Uterus (tissue), 4 donors: ENCODE results near the gene IQCK. TPM values are rescaled to one million over a fixed set of nuclear protein-coding genes. Genes with fewer than 3 reads are reported as not detected.
"Not testable (repeated sequence)": the region's sequence is repeated elsewhere in the genome, so short reads cannot be mapped to it uniquely, and the experiment has no call there.

Experiments used
- DNase-seq, 2 donors: peaks; one replicate each; pipeline ENCODE4 v3.0.0-alpha.2; 2019 to 2020
- H3K27ac ChIP-seq, 2 donors: fragments of 200-600 bp; sonication (generic); 1 replicate in 1 of 2; 2 replicates in 1 of 2; pipeline ENCODE4 v1.5.1; 2016 to 2018
- H3K27me3 ChIP-seq, 2 donors: fragments of 200-600 bp; sonication (generic); one replicate each; pipeline ENCODE4 v1.5.1; 2018 to 2019; ENCODE audit warnings: control low read depth in 1 of 2
- H3K36me3 ChIP-seq, 2 donors: fragments of 200-600 bp; sonication (generic); one replicate each; pipeline ENCODE4 v1.5.1; 2019; ENCODE audit warnings: control low read depth in 1 of 2
- H3K4me1 ChIP-seq, 2 donors: fragments of 200-600 bp; sonication (generic); one replicate each; pipeline ENCODE4 v1.5.1; 2018 to 2019; ENCODE audit warnings: control low read depth in 1 of 2
- H3K4me3 ChIP-seq, 2 donors: fragments of 200-600 bp; sonication (generic); 1 replicate in 1 of 2; 2 replicates in 1 of 2; pipeline ENCODE4 v1.5.1; 2018 to 2019; ENCODE audit warnings: mild to moderate bottlenecking in 1 of 2
- H3K9me3 ChIP-seq, 2 donors: fragments of 200-600 bp; sonication (generic); one replicate each; pipeline ENCODE4 v1.5.1; 2019; ENCODE audit warnings: control low read depth in 1 of 2
- CTCF ChIP-seq, 4 experiments: fragments of 200-600 bp in 2 of 4; fragments of 450-650 bp in 2 of 4; sonication (generic) in 2 of 4; IDR thresholded peaks; one replicate each; pipeline ENCODE4 v1.5.1; 2016 to 2019; ENCODE audit warnings: antibody characterized with exemption in 4 of 4, mild to moderate bottlenecking in 2 of 4, moderate library complexity in 1 of 4
- POLR2A ChIP-seq, 2 donors: fragments of 450-650 bp; IDR thresholded peaks; one replicate each; pipeline ENCODE4 v1.6.1; 2016; ENCODE audit warnings: antibody characterized with exemption in 2 of 2, mild to moderate bottlenecking in 1 of 2, moderate library complexity in 1 of 2
- intact Hi-C: fragments of 100-400 bp; cut with DNase I; formaldehyde crosslinking; loops from one replicate; pipeline ENCODE4 v1.15.1; 2023; ENCODE audit warnings: low total_unique reads
- total RNA-seq, 4 donors: library from RNA; depleted of rRNA in 3 of 4; stranded (reverse); fragments of >200 nt in 3 of 4; gene quantifications; one replicate each; pipeline versions ENCODE4 v1.1.0 to v1.2.4, GENCODE V29; 2014 to 2023
- donor health status: DM: yes; HTN: yes; CAD: no.

Gene IQCK
- total RNA-seq, result 10 to 100 TPM; 14.7 to 27.2 (median 21.1) TPM

GRCh38 chr16:19717741-19718623, at the start of gene IQCK, which contains the start of gene KNOP1:
TSS of gene IQCK (plus strand) at chr16:19718271. CDS start at chr16:19718307, 36 bp downstream.
TSS of gene KNOP1 (minus strand) at chr16:19718227. CDS start at chr16:19715035, 3,192 bp downstream.
- TF ChIP-seq POLR2A (IDR thresholded peaks at IDR 0.05) (peak; percentile 46 to 51), CTCF (IDR thresholded peaks at IDR 0.05) (peak in 2 of 4 experiments; percentile 6 to 28)
- peak; percentile 89 to 91 for DNase-seq
- intact Hi-C loops, result no loop called here
- no peaks in the 10 kb centered on the region for H3K36me3 ChIP-seq
- H3K27ac ChIP-seq, result peak within 1 kb of the TSS; percentile 69 to 84
- no peaks in the 10 kb centered on the region for H3K27me3 ChIP-seq
- peak within 1 kb of the TSS; percentile 65 to 99 for H3K4me3 ChIP-seq
- H3K4me1 ChIP-seq, result no peaks in the 10 kb centered on the region
- no peaks in the 10 kb centered on the region for H3K9me3 ChIP-seq

GRCh38 chr16:19672378-19672777, 45.7 kb upstream of the IQCK start:
- H3K36me3 ChIP-seq, result no peaks in the 10 kb centered on the region
- H3K27me3 ChIP-seq, result no peaks in the 10 kb centered on the region
- no peak overlapping the region for H3K27ac ChIP-seq
- H3K4me1 ChIP-seq, result no peaks in the 10 kb centered on the region
- no peak overlapping the region for H3K4me3 ChIP-seq
- DNase-seq, result no peak
- no peaks in the 10 kb centered on the region for H3K9me3 ChIP-seq
- no peak for TF ChIP-seq CTCF (IDR thresholded peaks at IDR 0.05)
- no peak for TF ChIP-seq POLR2A (IDR thresholded peaks at IDR 0.05)
- intact Hi-C loops, result no loop called here

- no peaks in the 10 kb centered on the region for H3K36me3 ChIP-seq
- H3K4me1 ChIP-seq, result no peaks in the 10 kb centered on the region
- no peaks in the 10 kb centered on the region for H3K27me3 ChIP-seq
- no peaks in the 10 kb centered on the region for H3K9me3 ChIP-seq
- intact Hi-C loops, result no loop called here
- no peak overlapping the region for H3K27ac ChIP-seq
- no peak overlapping the region for H3K4me3 ChIP-seq
- TF ChIP-seq POLR2A (IDR thresholded peaks at IDR 0.05), result no peak
- no peak for TF ChIP-seq CTCF (IDR thresholded peaks at IDR 0.05)
- DNase-seq, result no peak
These were observed 43.6 kb upstream of the IQCK start for GRCh38 chr16:19674485-19674884.

- H3K4me1 ChIP-seq, result no peaks in the 10 kb centered on the region
- no peaks in the 10 kb centered on the region for H3K9me3 ChIP-seq
- no peaks in the 10 kb centered on the region for H3K27me3 ChIP-seq
- H3K27ac ChIP-seq, result no peak overlapping the region
- DNase-seq, result no peak
- no peak for TF ChIP-seq CTCF (IDR thresholded peaks at IDR 0.05)
- TF ChIP-seq POLR2A (IDR thresholded peaks at IDR 0.05), result no peak
- H3K4me3 ChIP-seq, result no peak overlapping the region
- intact Hi-C loops, result no loop called here
- H3K36me3 ChIP-seq, result no peaks in the 10 kb centered on the region
These were observed 40.7 kb upstream of the IQCK start for GRCh38 chr16:19677402-19677801.

- no peak for DNase-seq
- no peaks in the 10 kb centered on the region for H3K36me3 ChIP-seq
These were observed 39.3 kb upstream of the IQCK start for GRCh38 chr16:19678804-19679203.

GRCh38 chr16:19679281-19679680, 38.8 kb upstream of the IQCK start:
- H3K27ac ChIP-seq, H3K27me3 ChIP-seq, H3K4me1 ChIP-seq, H3K4me3 ChIP-seq, H3K36me3 ChIP-seq, intact Hi-C loops, H3K9me3 ChIP-seq, DNase-seq: not testable (repeated sequence)

More at GRCh38 chr16:19678804-19679203, 39.3 kb upstream of the IQCK start:
- Histone ChIP-seq H3K27me3 (no peaks in the 10 kb centered on the region), H3K4me3 (no peak overlapping the region), H3K9me3 (no peaks in the 10 kb centered on the region), H3K4me1 (no peaks in the 10 kb centered on the region), H3K27ac (peak overlapping the region in 1 of 2 donors; percentile 20)
- no peak for TF ChIP-seq POLR2A (IDR thresholded peaks at IDR 0.05)
- TF ChIP-seq CTCF (IDR thresholded peaks at IDR 0.05), result no peak
- intact Hi-C loops, result no loop called here
